Measurements from ENCODE around the gene NEMF. TPM values are rescaled to one million over a fixed set of nuclear protein-coding genes. Genes with fewer than 3 reads are reported as not detected.
"Not testable (repeated sequence)": the region's sequence is repeated elsewhere in the genome, so short reads cannot be mapped to it uniquely, and the experiment has no call there.

NEMF gene
- total RNA-seq, 1 donor from 2014 or later: 94.9 TPM

GRCh38 chr14:49755378-49755777, 97.2 kb downstream of the NEMF start:
- no peaks in the 10 kb centered on the region for H3K4me1 Mint-ChIP-seq

GRCh38 chr14:49754570-49755097, 98.0 kb downstream of the NEMF start:
- peaks cover 2% of the 10 kb centered on the region for H3K27me3 Mint-ChIP-seq (ENCODE audit: low read depth)
- no peak overlapping the region for H3K4me3 Mint-ChIP-seq
- no peak overlapping the region for H3K27ac Mint-ChIP-seq
- no peaks in the 10 kb centered on the region for H3K4me1 Mint-ChIP-seq
- H3K36me3 Mint-ChIP-seq: no peaks in the 10 kb centered on the region
- H3K9me3 Mint-ChIP-seq: peaks cover 12% of the 10 kb centered on the region
- TF ChIP-seq CTCF (IDR thresholded peaks at IDR 0.05; ENCODE audit: unreplicated experiment): no peak
- no peak for DNase-seq (ENCODE audit: low spot score in 2 of 2, unreplicated experiment in 2 of 2)

More at GRCh38 chr14:49755378-49755777, 97.2 kb downstream of the NEMF start:
- Mint-ChIP-seq H3K27me3 (ENCODE audit: low read depth) (peaks cover 6% of the 10 kb centered on the region), H3K4me3 (no peak overlapping the region), H3K9me3 (peaks cover 12% of the 10 kb centered on the region), H3K36me3 (no peaks in the 10 kb centered on the region), H3K27ac (no peak overlapping the region)
- DNase-seq (ENCODE audit: low spot score in 2 of 2, unreplicated experiment in 2 of 2): no peak
- TF ChIP-seq CTCF (IDR thresholded peaks at IDR 0.05; ENCODE audit: unreplicated experiment): no peak

- not testable (repeated sequence) for H3K27ac Mint-ChIP-seq; H3K27me3 Mint-ChIP-seq (ENCODE audit: low read depth); H3K4me1 Mint-ChIP-seq; H3K9me3 Mint-ChIP-seq; H3K4me3 Mint-ChIP-seq; DNase-seq (ENCODE audit: low spot score in 2 of 2, unreplicated experiment in 2 of 2)
- H3K36me3 Mint-ChIP-seq: peaks cover 14% of the 10 kb centered on the region
These were observed 106.1 kb downstream of the NEMF start for GRCh38 chr14:49746476-49746875.

GRCh38 chr14:49745191-49745590, 107.4 kb downstream of the NEMF start:
- H3K4me1 Mint-ChIP-seq: no peaks in the 10 kb centered on the region
- no peak for TF ChIP-seq CTCF (IDR thresholded peaks at IDR 0.05; ENCODE audit: unreplicated experiment)
- peaks cover 14% of the 10 kb centered on the region for H3K36me3 Mint-ChIP-seq
- no peak overlapping the region for H3K27ac Mint-ChIP-seq
- H3K27me3 Mint-ChIP-seq (ENCODE audit: low read depth): no peaks in the 10 kb centered on the region
- no peaks in the 10 kb centered on the region for H3K9me3 Mint-ChIP-seq
- H3K4me3 Mint-ChIP-seq: no peak overlapping the region
- DNase-seq (ENCODE audit: low spot score in 2 of 2, unreplicated experiment in 2 of 2): no peak

GRCh38 chr14:49735669-49736068, 116.9 kb downstream of the NEMF start:
- not testable (repeated sequence) for H3K9me3 Mint-ChIP-seq; H3K4me3 Mint-ChIP-seq; H3K27ac Mint-ChIP-seq; H3K27me3 Mint-ChIP-seq (ENCODE audit: low read depth); H3K4me1 Mint-ChIP-seq; DNase-seq (ENCODE audit: low spot score in 2 of 2, unreplicated experiment in 2 of 2); H3K36me3 Mint-ChIP-seq

GRCh38 chr14:49733836-49734235, 118.8 kb downstream of the NEMF start:
- DNase-seq (ENCODE audit: low spot score in 2 of 2, unreplicated experiment in 2 of 2): no peak
- no peak for TF ChIP-seq CTCF (IDR thresholded peaks at IDR 0.05; ENCODE audit: unreplicated experiment)
- H3K4me3 Mint-ChIP-seq: no peak overlapping the region

GRCh38 chr14:49732896-49733295, 119.7 kb downstream of the NEMF start:
- peaks cover 4% of the 10 kb centered on the region for H3K36me3 Mint-ChIP-seq
- no peak for DNase-seq (ENCODE audit: low spot score in 2 of 2, unreplicated experiment in 2 of 2)
- TF ChIP-seq CTCF (IDR thresholded peaks at IDR 0.05; ENCODE audit: unreplicated experiment): no peak
- H3K4me3 Mint-ChIP-seq: no peak overlapping the region
- peaks cover 4% of the 10 kb centered on the region for H3K4me1 Mint-ChIP-seq
- H3K9me3 Mint-ChIP-seq: no peaks in the 10 kb centered on the region
- H3K27ac Mint-ChIP-seq: no peak overlapping the region
- H3K27me3 Mint-ChIP-seq (ENCODE audit: low read depth): no peaks in the 10 kb centered on the region

More at GRCh38 chr14:49733836-49734235, 118.8 kb downstream of the NEMF start:
- Mint-ChIP-seq H3K27me3 (ENCODE audit: low read depth) (no peaks in the 10 kb centered on the region), H3K36me3 (peaks cover 4% of the 10 kb centered on the region), H3K4me1 (peaks cover 4% of the 10 kb centered on the region), H3K27ac (no peak overlapping the region), H3K9me3 (no peaks in the 10 kb centered on the region)
